HepG2 (cell line): ENCODE data around the gene TULP3. TPM values are rescaled to one million over a fixed set of nuclear protein-coding genes. Genes with fewer than 3 reads are reported as not detected.
A peak's percentile ranks its signal among the peaks of the same experiment; 100 is the strongest.

Experiments used
- ATRX ChIP-seq: sonication (generic); formaldehyde crosslinking; IDR thresholded peaks from 2 replicates; pipeline ENCODE4 v1.4.0; 2020; ENCODE audit warnings: missing genetic modification reagents, borderline replicate concordance
- HDAC2 ChIP-seq: sonication (generic); formaldehyde crosslinking; IDR thresholded peaks from 2 replicates; pipeline ENCODE4 v1.4.0; 2020; ENCODE audit warnings: missing genetic modification reagents
- HMG20B ChIP-seq: conservative IDR thresholded peaks from 2 replicates; pipeline ENCODE4 v1.6.1; 2016; ENCODE audit warnings: missing genetic modification reagents, missing compliant biosample characterization
- KDM1A ChIP-seq: IDR thresholded peaks from 2 replicates; pipeline ENCODE4 v1.6.1; 2016; ENCODE audit warnings: missing compliant biosample characterization
- MAFF ChIP-seq: IDR thresholded peaks from 2 replicates; pipeline ENCODE4 v1.6.1; 2011; ENCODE audit warnings: low read depth, low read length, improper control_type of control experiment
- MZF1 ChIP-seq: sonication (generic); formaldehyde crosslinking; IDR thresholded peaks from 2 replicates; pipeline ENCODE4 v1.8.1; 2023; ENCODE audit warnings: mild to moderate bottlenecking, missing genetic modification reagents, borderline replicate concordance
- PAF1 ChIP-seq: IDR thresholded peaks from 2 replicates; pipeline ENCODE4 v1.6.1; 2016; ENCODE audit warnings: missing genetic modification reagents, missing compliant biosample characterization
- PBX2 ChIP-seq: IDR thresholded peaks from 2 replicates; pipeline ENCODE4 v1.6.1; 2016; ENCODE audit warnings: control low read depth
- SRY ChIP-seq: sonication (generic); formaldehyde crosslinking; IDR thresholded peaks from 2 replicates; pipeline ENCODE4 v1.8.0; 2022; ENCODE audit warnings: mild to moderate bottlenecking, missing genetic modification reagents
- TIGD3 ChIP-seq: sonication (generic); formaldehyde crosslinking; IDR thresholded peaks from 2 replicates; pipeline ENCODE4 v1.5.1; 2020; ENCODE audit warnings: mild to moderate bottlenecking, missing genetic modification reagents, borderline replicate concordance
- XBP1 ChIP-seq: sonication (generic); formaldehyde crosslinking; IDR thresholded peaks from 2 replicates; pipeline ENCODE4 v1.5.0; 2020; ENCODE audit warnings: missing genetic modification reagents
- ZBTB1 ChIP-seq: sonication (generic); formaldehyde crosslinking; IDR thresholded peaks from 2 replicates; pipeline ENCODE4 v1.4.0; 2020; ENCODE audit warnings: missing genetic modification reagents, borderline replicate concordance
- ZMAT3 ChIP-seq: sonication (generic); formaldehyde crosslinking; conservative IDR thresholded peaks from 2 replicates; pipeline ENCODE4 v1.7.0; 2021; ENCODE audit warnings: missing genetic modification reagents
- ZNF17 ChIP-seq: sonication (generic); formaldehyde crosslinking; IDR thresholded peaks from 2 replicates; pipeline ENCODE4 v1.5.0; 2020; ENCODE audit warnings: mild to moderate bottlenecking, missing genetic modification reagents
- ZNF274 ChIP-seq: sonication (generic); formaldehyde crosslinking; IDR thresholded peaks from 2 replicates; pipeline ENCODE4 v1.5.1; 2020; ENCODE audit warnings: mild to moderate bottlenecking, missing genetic modification reagents
- ZNF280D ChIP-seq: sonication (generic); formaldehyde crosslinking; IDR thresholded peaks from 2 replicates; pipeline ENCODE4 v1.5.1; 2020; ENCODE audit warnings: mild to moderate bottlenecking, missing genetic modification reagents
- ZNF382 ChIP-seq: sonication (generic); formaldehyde crosslinking; IDR thresholded peaks from 2 replicates; pipeline ENCODE4 v1.5.0; 2020; ENCODE audit warnings: missing genetic modification reagents, mild to moderate bottlenecking, borderline replicate concordance
- ZNF446 ChIP-seq: sonication (generic); formaldehyde crosslinking; IDR thresholded peaks from 2 replicates; pipeline ENCODE4 v1.5.0; 2020; ENCODE audit warnings: mild to moderate bottlenecking, missing genetic modification reagents
- ZNF558 ChIP-seq: sonication (generic); formaldehyde crosslinking; IDR thresholded peaks from 2 replicates; pipeline ENCODE4 v1.9.0; 2022; ENCODE audit warnings: mild to moderate bottlenecking, missing genetic modification reagents, borderline replicate concordance
- ZNF614 ChIP-seq: IDR thresholded peaks from 2 replicates; pipeline ENCODE4 v1.6.1; 2018; ENCODE audit warnings: missing biosample characterization, missing genetic modification reagents, inconsistent platforms, borderline replicate concordance
- ZNF878 ChIP-seq: sonication (generic); formaldehyde crosslinking; IDR thresholded peaks from 2 replicates; pipeline ENCODE4 v1.8.1; 2023; ENCODE audit warnings: mild to moderate bottlenecking, missing genetic modification reagents, moderate library complexity
- polyA plus RNA-seq, 8 experiments: library from polyadenylated mRNA; depleted of rRNA in 3 of 8; stranded (reverse) in 7 of 8; unstranded in 1 of 8; fragments of >200 nt; fragmentation: Illumina TruSeq in 4 of 8; extraction: Trizol in 4 of 8; gene quantifications; 2 replicates each; pipeline versions ENCODE4 v1.2.1 to v1.2.3, GENCODE V29; 2011 to 2016; ENCODE audit warnings: low read depth in 4 of 8, missing spikeins in 1 of 8, mixed read lengths in 1 of 8; ENCODE audit not compliant: insufficient read depth in 1 of 8
- total RNA-seq, 5 experiments: library from RNA; depleted of rRNA; stranded (reverse); fragments of >200 nt; fragmentation: Illumina TruSeq; extraction: Trizol; gene quantifications; 2 replicates each; pipeline ENCODE4 v1.2.3, GENCODE V29; 2016; ENCODE audit warnings: low read depth in 1 of 5
- TF ChIP-seq, protein P1 (sequence below): sonication (generic); formaldehyde crosslinking; IDR thresholded peaks from 2 replicates; pipeline ENCODE4 v1.4.0; 2020; ENCODE audit warnings: missing genetic modification reagents

The TULP3 gene
- total and polyA plus RNA-seq, 2 of the 13 experiments (the other 11 are each of a cell fraction or from before 2014, with no cell fraction given), result 11.2 to 13.2 TPM

DNA sequence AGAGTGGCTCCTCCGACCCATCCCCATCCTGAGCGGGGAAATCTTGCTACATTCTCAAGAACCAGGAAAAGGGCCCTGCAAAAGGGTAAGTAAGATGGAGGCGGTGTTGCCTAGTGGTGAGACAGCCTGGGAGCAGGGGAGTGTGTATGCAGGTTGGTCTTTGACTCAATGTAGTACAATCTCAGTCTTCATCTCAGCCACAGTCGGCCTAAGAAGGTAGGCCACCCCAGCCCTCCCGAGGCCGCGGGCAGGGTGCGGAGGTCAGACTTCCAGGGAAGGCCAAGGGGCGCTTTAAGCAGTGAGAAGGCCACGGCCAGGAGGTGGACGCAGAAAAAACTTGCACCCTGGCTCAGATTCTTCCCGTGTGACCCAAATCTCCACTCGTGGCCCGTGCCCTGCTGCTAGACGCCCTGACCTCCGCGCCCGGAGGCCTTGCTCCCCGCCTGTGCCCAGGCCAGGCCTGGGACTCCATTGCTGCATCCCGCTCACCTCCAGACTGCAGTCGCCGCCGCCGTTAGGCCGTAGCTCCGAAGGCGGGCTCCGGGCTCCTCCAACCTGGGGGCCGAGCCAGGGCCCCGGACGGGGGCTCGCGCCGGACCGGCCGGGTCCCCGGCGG, 14.2 kb upstream of the TULP3 start (continued):
- TF ChIP-seq ZNF274 (CRISPR knock-in tag), result 0 out of 2 replicates have a peak, but pooled peaks have one; percentile 2
- TF ChIP-seq HDAC2 (CRISPR knock-in tag), result 0 out of 2 replicates have a peak, but pooled peaks have one; percentile 34
- no peak for TF ChIP-seq TIGD3 (CRISPR knock-in tag)
- no peak for TF ChIP-seq HMG20B (CRISPR knock-in tag)
- TF ChIP-seq ZNF17 (CRISPR knock-in tag), result no peak
- TF ChIP-seq ZNF446 (CRISPR knock-in tag), result 0 out of 2 replicates have a peak, but pooled peaks have one; percentile 5
- no peak for TF ChIP-seq MZF1
- TF ChIP-seq ATRX, result no peak
- TF ChIP-seq ZNF280D (CRISPR knock-in tag), result no peak
- no peak for TF ChIP-seq PBX2 (CRISPR knock-in tag)
- TF ChIP-seq ZNF558, result no peak
- no peak for TF ChIP-seq ZBTB1
- no peak for TF ChIP-seq ZNF614 (CRISPR knock-in tag)
- no peak for TF ChIP-seq SRY
- TF ChIP-seq ZNF382, result no peak
- TF ChIP-seq, protein P1, sequence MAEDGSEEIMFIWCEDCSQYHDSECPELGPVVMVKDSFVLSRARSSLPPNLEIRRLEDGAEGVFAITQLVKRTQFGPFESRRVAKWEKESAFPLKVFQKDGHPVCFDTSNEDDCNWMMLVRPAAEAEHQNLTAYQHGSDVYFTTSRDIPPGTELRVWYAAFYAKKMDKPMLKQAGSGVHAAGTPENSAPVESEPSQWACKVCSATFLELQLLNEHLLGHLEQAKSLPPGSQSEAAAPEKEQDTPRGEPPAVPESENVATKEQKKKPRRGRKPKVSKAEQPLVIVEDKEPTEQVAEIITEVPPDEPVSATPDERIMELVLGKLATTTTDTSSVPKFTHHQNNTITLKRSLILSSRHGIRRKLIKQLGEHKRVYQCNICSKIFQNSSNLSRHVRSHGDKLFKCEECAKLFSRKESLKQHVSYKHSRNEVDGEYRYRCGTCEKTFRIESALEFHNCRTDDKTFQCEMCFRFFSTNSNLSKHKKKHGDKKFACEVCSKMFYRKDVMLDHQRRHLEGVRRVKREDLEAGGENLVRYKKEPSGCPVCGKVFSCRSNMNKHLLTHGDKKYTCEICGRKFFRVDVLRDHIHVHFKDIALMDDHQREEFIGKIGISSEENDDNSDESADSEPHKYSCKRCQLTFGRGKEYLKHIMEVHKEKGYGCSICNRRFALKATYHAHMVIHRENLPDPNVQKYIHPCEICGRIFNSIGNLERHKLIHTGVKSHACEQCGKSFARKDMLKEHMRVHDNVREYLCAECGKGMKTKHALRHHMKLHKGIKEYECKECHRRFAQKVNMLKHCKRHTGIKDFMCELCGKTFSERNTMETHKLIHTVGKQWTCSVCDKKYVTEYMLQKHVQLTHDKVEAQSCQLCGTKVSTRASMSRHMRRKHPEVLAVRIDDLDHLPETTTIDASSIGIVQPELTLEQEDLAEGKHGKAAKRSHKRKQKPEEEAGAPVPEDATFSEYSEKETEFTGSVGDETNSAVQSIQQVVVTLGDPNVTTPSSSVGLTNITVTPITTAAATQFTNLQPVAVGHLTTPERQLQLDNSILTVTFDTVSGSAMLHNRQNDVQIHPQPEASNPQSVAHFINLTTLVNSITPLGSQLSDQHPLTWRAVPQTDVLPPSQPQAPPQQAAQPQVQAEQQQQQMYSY (CRISPR knock-in tag), result no peak
- TF ChIP-seq XBP1, result no peak
- no peak for TF ChIP-seq KDM1A
- no peak for TF ChIP-seq ZNF878 (CRISPR knock-in tag)
- no peak for TF ChIP-seq PAF1 (CRISPR knock-in tag)
- TF ChIP-seq ZMAT3, result no peak
- TF ChIP-seq MAFF, result no peak
